ENCODE measurements around the gene TANK.
"Not testable (repeated sequence)": the region's sequence is repeated elsewhere in the genome, so short reads cannot be mapped to it uniquely, and the experiment has no call there.

Gene TANK

DNA sequence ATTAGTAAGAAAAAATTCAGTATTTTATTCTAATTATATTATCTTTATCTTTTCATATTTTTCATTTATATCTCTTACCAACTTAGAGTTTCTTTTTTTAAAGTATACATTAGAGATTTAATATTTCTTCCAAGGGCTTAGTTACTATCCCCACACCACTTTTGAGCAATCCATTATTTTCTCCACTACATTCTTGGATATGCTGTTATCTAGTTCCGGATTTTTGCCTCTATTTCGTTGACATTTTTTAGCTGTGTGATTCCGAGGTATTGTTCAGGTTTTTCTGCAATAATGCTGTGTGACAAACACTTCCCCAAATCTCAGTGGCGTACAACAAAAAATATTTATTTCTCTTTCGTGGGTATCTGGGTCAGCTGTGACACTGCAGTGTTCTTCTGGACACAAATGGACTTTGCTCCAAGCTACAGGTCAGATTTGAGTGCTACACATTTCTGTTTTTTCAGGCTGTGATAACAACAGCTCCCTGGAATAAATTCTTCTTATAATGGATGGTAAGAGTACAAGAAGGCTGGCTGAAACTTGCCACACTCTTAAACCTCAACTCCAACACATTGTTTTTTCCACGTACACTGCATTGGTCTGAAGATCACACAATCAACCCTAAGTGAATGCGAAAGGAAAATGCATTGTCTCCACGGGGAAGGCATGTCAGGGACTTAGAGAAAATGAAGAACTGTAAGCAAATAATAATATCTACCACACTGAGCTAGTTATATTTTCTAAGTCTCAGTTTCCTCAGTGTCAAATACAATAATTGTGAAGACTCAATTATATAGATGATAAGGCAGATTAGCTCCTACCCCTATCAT lies 97.1 kb downstream of the TANK start:
- no peaks in the 10 kb centered on the region for H3K4me1 ChIP-seq (ENCODE audit: control insufficient read depth in 2 of 2, insufficient read depth in 2 of 2, low read length in 2 of 2)
- H3K27ac ChIP-seq (ENCODE audit: low read depth in 2 of 2, low read length in 2 of 2): no peak overlapping the region
- no peak overlapping the region for H3K9ac ChIP-seq (ENCODE audit: low read depth in 1 of 2, low read length in 2 of 2)

DNA sequence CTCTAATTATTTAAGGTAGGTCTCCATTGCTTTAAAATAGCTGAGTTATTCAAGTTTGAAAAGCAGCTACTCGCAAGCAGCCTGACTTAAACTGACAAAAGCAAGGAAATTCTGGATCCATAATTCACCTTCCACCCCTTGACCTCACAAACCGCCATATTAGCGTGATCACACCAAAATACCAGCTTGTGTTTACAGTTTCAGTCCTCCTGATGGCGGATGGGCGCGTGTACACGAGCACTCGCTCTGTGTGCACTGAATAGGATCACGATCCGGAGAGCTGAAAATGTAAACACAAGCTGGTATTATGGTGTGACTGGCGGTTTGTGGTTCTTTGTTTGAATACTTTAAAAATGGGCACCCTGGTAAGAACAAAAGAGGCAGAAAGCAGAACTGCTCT lies 105.6 kb downstream of the TANK start:
- Histone ChIP-seq H3K9ac (ENCODE audit: low read depth in 1 of 2, low read length in 2 of 2) (no peak overlapping the region), H3K4me1 (ENCODE audit: control insufficient read depth in 2 of 2, insufficient read depth in 2 of 2, low read length in 2 of 2) (no peaks in the 10 kb centered on the region), H3K27me3 (ENCODE audit: control insufficient read depth in 2 of 2, insufficient read depth in 2 of 2, low read length in 2 of 2) (no peaks in the 10 kb centered on the region), H3K36me3 (ENCODE audit: control insufficient read depth in 2 of 2, insufficient read depth in 2 of 2, low read length in 2 of 2) (no peaks in the 10 kb centered on the region), H3K4me3 (ENCODE audit: low read length in 2 of 2) (no peak overlapping the region), H3K27ac (ENCODE audit: low read depth in 2 of 2, low read length in 2 of 2) (no peak overlapping the region), H3K9me3 (ENCODE audit: control insufficient read depth in 2 of 2, low read length in 2 of 2) (no peaks in the 10 kb centered on the region)

More for the DNA sequence above, 97.1 kb downstream of the TANK start:
- Histone ChIP-seq H3K36me3 (ENCODE audit: control insufficient read depth in 2 of 2, insufficient read depth in 2 of 2, low read length in 2 of 2) (no peaks in the 10 kb centered on the region), H3K4me3 (ENCODE audit: low read length in 2 of 2) (no peak overlapping the region), H3K9me3 (ENCODE audit: control insufficient read depth in 2 of 2, low read length in 2 of 2) (no peaks in the 10 kb centered on the region), H3K27me3 (ENCODE audit: control insufficient read depth in 2 of 2, insufficient read depth in 2 of 2, low read length in 2 of 2) (no peaks in the 10 kb centered on the region)

DNA sequence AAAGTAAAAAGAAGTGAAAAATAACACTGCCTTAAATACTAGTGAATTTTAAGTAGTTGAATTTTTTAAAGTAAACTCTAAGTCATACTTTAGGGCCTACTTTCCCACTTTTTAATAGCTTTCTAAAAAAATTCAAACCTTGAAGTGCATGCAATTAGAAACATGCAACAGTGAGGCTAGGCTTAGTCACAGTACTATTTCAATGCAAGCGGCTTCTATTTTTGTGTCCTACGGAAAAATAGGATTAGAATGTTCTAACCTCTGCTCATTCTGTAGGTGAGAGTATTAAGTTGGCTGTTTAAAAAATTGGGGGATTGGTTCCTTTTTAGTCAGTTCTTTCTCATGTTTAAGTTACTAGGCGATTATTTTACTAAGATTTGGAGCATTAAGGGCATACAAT lies 108.9 kb downstream of the TANK start:
- Histone ChIP-seq H3K27me3 (ENCODE audit: control insufficient read depth in 2 of 2, insufficient read depth in 2 of 2, low read length in 2 of 2) (no peaks in the 10 kb centered on the region), H3K4me3 (ENCODE audit: low read length in 2 of 2) (no peak overlapping the region), H3K27ac (ENCODE audit: low read depth in 2 of 2, low read length in 2 of 2) (no peak overlapping the region), H3K36me3 (ENCODE audit: control insufficient read depth in 2 of 2, insufficient read depth in 2 of 2, low read length in 2 of 2) (no peaks in the 10 kb centered on the region), H3K9ac (ENCODE audit: low read depth in 1 of 2, low read length in 2 of 2) (no peak overlapping the region), H3K9me3 (ENCODE audit: control insufficient read depth in 2 of 2, low read length in 2 of 2) (no peaks in the 10 kb centered on the region), H3K4me1 (ENCODE audit: control insufficient read depth in 2 of 2, insufficient read depth in 2 of 2, low read length in 2 of 2) (no peaks in the 10 kb centered on the region)

DNA sequence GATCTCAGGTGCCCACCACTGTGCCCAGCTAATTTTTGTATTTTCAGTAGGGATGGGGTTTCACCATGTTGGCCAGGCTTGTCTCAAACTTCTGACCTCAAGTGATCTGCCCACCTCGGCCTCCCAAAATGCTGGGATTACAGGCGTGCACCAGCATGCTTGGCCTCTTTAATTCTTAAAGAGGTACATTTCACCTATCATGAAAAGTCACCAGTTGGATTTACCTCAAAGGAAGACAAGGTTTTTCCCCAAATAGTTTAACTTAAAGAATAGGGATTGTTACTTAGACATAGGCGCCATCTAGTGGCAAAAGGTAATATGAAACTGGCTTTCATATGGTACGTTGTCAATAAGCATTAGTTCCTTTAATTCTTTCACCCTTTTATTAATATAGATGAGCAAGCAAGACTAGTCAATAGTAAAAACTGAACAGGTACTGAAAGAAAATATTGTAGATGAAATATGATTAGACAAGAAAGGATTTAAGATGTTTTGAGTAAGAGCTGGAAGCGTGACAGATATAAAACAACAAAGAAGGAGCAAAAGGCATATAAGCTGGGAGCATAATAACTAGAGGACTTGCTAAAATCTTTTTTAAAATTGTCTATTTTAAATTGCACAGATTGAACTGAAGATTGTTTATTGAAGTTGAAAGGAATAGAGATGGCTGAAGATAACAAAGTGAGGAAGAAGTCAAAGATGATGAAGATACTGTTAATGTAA lies 113.0 kb downstream of the TANK start:
- Histone ChIP-seq H3K4me3 (ENCODE audit: low read length in 2 of 2) (no peak overlapping the region), H3K27ac (ENCODE audit: low read depth in 2 of 2, low read length in 2 of 2) (no peak overlapping the region), H3K27me3 (ENCODE audit: control insufficient read depth in 2 of 2, insufficient read depth in 2 of 2, low read length in 2 of 2) (no peaks in the 10 kb centered on the region), H3K4me1 (ENCODE audit: control insufficient read depth in 2 of 2, insufficient read depth in 2 of 2, low read length in 2 of 2) (no peaks in the 10 kb centered on the region), H3K36me3 (ENCODE audit: control insufficient read depth in 2 of 2, insufficient read depth in 2 of 2, low read length in 2 of 2) (no peaks in the 10 kb centered on the region), H3K9me3 (ENCODE audit: control insufficient read depth in 2 of 2, low read length in 2 of 2) (no peaks in the 10 kb centered on the region), H3K9ac (ENCODE audit: low read depth in 1 of 2, low read length in 2 of 2) (no peak overlapping the region)

DNA sequence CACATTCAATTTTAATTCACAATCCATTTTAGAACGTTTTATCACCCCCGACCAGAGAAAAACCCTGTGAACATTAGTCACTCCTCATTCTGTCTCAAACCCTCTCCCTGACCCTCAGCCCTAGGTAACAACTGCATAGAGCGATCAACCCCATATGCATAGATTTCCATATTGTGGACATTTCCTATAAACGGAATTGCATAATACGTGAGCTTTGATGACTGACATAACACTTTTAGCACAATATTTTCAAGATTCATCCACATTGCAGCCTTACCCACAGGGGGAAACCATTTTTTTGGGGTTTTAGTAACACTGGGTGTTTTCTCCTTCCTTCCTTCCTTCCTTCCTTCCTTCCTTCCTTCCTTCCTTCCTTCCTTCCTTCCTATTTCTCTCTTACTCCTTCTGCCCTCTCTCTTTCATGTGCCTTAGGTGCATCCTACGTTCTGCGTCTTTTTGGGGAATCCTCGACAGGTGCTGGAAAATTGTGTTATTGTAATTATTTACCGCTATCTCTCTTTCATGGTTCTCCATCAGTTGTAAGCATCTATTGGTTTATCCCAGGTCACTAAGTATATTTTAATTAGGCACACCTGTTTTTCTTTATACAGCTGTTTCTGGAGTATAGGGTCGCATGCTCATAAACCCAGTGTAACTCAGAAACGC lies 118.5 kb downstream of the TANK start:
- not testable (repeated sequence) for H3K4me3 ChIP-seq (ENCODE audit: low read length in 2 of 2); H3K4me1 ChIP-seq (ENCODE audit: control insufficient read depth in 2 of 2, insufficient read depth in 2 of 2, low read length in 2 of 2); H3K9ac ChIP-seq (ENCODE audit: low read depth in 1 of 2, low read length in 2 of 2); H3K9me3 ChIP-seq (ENCODE audit: control insufficient read depth in 2 of 2, low read length in 2 of 2); H3K27me3 ChIP-seq (ENCODE audit: control insufficient read depth in 2 of 2, insufficient read depth in 2 of 2, low read length in 2 of 2); H3K36me3 ChIP-seq (ENCODE audit: control insufficient read depth in 2 of 2, insufficient read depth in 2 of 2, low read length in 2 of 2); H3K27ac ChIP-seq (ENCODE audit: low read depth in 2 of 2, low read length in 2 of 2)

DNA sequence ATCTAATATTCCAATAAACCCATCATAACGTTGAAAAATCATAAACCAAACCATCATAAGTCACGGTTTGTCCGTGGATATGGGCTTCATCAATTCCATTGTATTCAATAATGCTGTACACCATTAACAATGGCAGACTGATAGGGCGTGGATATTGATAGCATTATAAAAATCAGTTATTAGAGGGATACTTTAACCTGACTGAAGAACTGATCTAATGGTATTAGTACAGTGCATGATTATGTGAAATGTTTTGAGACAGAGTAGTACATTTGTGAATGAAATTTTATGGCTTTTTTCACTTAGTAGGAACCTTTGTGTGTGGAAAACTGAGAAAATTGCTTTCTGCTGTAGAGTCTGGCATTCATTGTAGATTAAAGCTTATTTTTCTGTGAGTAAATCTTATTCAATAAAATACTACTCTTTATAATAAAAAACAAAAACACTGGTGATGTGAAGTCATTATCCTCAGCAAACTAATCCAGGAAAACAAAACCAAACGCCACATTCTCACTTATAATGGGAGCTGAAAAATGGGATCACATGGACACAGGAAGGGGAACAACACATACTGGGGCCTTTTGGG lies 119.1 kb downstream of the TANK start:
- H3K27ac ChIP-seq (ENCODE audit: low read depth in 2 of 2, low read length in 2 of 2); H3K27me3 ChIP-seq (ENCODE audit: control insufficient read depth in 2 of 2, insufficient read depth in 2 of 2, low read length in 2 of 2); H3K9me3 ChIP-seq (ENCODE audit: control insufficient read depth in 2 of 2, low read length in 2 of 2); H3K9ac ChIP-seq (ENCODE audit: low read depth in 1 of 2, low read length in 2 of 2); H3K36me3 ChIP-seq (ENCODE audit: control insufficient read depth in 2 of 2, insufficient read depth in 2 of 2, low read length in 2 of 2); H3K4me1 ChIP-seq (ENCODE audit: control insufficient read depth in 2 of 2, insufficient read depth in 2 of 2, low read length in 2 of 2); H3K4me3 ChIP-seq (ENCODE audit: low read length in 2 of 2): not testable (repeated sequence)

DNA sequence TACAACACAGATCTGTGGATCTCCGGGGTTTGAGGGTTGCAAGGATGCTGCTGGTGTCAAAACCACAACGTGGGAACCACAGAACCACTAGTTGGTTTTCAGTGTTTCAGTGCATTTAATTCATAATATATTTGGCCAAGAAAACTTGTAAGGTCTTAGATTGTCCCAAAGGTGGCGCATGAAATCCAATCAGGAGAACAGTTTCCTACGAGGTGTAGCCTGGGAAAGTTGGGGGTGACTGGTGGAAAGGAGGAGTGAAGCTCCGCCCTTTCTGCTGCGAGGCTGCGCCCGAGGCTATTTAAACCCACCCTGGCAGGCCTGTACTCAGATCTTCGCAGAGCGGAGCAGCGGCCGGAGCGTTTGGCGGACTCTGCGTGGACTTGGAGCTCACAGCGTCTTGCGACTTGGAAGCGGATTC lies 120.7 kb downstream of the TANK start:
- H3K9me3 ChIP-seq (ENCODE audit: control insufficient read depth in 2 of 2, low read length in 2 of 2); H3K36me3 ChIP-seq (ENCODE audit: control insufficient read depth in 2 of 2, insufficient read depth in 2 of 2, low read length in 2 of 2); H3K27ac ChIP-seq (ENCODE audit: low read depth in 2 of 2, low read length in 2 of 2); H3K4me3 ChIP-seq (ENCODE audit: low read length in 2 of 2); H3K9ac ChIP-seq (ENCODE audit: low read depth in 1 of 2, low read length in 2 of 2); H3K27me3 ChIP-seq (ENCODE audit: control insufficient read depth in 2 of 2, insufficient read depth in 2 of 2, low read length in 2 of 2); H3K4me1 ChIP-seq (ENCODE audit: control insufficient read depth in 2 of 2, insufficient read depth in 2 of 2, low read length in 2 of 2): not testable (repeated sequence)

DNA sequence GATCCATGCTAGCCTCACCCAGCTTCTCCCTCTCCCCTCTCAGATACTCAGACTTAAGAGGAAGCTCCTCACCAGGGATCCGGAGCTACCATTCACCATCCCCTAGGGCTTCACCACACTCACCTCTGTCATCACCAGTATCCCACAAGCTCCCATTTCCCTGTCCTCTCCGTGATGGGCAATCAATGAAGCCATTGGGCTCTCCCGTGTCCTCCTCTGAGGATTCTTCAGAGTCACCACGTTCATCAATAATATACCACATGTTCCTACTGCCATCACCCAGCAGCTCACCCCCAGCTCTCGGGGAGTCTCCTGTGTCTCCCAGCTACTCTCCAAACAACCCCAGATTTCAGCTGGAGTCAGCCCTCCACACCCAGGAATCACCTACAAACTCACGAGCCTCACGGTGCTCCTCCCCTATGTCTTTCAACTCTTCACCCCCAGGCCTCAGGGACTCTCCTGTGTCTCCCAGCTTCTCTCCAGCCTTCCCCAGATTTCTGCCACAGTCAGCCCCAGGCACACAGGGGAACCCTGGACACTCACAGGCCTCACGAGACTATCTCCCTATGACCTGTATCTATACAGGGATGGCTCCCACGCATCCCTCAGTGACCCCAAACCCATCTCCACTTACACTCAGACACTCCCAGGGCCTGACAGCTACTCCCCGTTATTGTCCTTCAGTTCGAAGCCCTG lies 121.5 kb downstream of the TANK start:
- H3K9me3 ChIP-seq (ENCODE audit: control insufficient read depth in 2 of 2, low read length in 2 of 2); H3K27ac ChIP-seq (ENCODE audit: low read depth in 2 of 2, low read length in 2 of 2); H3K4me1 ChIP-seq (ENCODE audit: control insufficient read depth in 2 of 2, insufficient read depth in 2 of 2, low read length in 2 of 2); H3K36me3 ChIP-seq (ENCODE audit: control insufficient read depth in 2 of 2, insufficient read depth in 2 of 2, low read length in 2 of 2); H3K4me3 ChIP-seq (ENCODE audit: low read length in 2 of 2); H3K9ac ChIP-seq (ENCODE audit: low read depth in 1 of 2, low read length in 2 of 2); H3K27me3 ChIP-seq (ENCODE audit: control insufficient read depth in 2 of 2, insufficient read depth in 2 of 2, low read length in 2 of 2): not testable (repeated sequence)

DNA sequence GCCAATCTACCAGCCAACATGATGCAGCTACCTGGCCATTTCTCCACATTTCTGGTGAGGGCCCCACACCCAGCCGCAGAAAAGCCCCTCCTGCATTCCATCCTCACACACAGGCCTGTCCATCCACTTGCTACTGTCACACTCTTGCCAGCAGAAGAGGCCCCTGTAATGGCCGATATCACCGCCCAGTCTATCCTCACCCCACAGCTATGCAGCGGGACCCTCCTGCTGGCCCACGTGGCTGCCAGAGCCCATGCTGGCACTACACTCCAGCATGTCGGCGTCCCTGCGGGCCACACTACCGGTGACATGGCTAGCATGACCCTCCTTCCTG lies 122.0 kb downstream of the TANK start:
- H3K4me1 ChIP-seq (ENCODE audit: control insufficient read depth in 2 of 2, insufficient read depth in 2 of 2, low read length in 2 of 2); H3K9me3 ChIP-seq (ENCODE audit: control insufficient read depth in 2 of 2, low read length in 2 of 2); H3K36me3 ChIP-seq (ENCODE audit: control insufficient read depth in 2 of 2, insufficient read depth in 2 of 2, low read length in 2 of 2); H3K4me3 ChIP-seq (ENCODE audit: low read length in 2 of 2); H3K9ac ChIP-seq (ENCODE audit: low read depth in 1 of 2, low read length in 2 of 2); H3K27me3 ChIP-seq (ENCODE audit: control insufficient read depth in 2 of 2, insufficient read depth in 2 of 2, low read length in 2 of 2); H3K27ac ChIP-seq (ENCODE audit: low read depth in 2 of 2, low read length in 2 of 2): not testable (repeated sequence)

DNA sequence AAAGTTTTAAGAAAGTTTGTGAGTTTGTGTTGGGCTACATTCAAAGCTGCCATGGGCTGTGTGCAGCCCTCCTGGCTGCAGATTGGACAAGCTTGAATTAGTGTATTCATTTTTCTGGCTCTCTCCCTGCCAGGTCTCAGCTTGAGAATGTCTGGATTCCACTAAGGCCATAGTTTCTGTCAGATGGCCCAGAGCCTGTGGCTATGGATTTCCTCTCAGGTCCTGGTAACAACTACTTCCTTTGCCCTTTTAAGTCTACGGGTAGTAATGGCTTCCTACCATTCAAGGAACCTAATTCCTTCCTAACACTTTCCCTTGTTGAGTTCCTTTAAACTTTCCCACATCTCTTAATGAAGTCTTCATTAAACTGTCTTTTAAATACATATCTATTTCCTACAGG lies 123.7 kb downstream of the TANK start:
- Histone ChIP-seq H3K4me3 (ENCODE audit: low read length in 2 of 2) (no peak overlapping the region), H3K4me1 (ENCODE audit: control insufficient read depth in 2 of 2, insufficient read depth in 2 of 2, low read length in 2 of 2) (no peaks in the 10 kb centered on the region), H3K36me3 (ENCODE audit: control insufficient read depth in 2 of 2, insufficient read depth in 2 of 2, low read length in 2 of 2) (no peaks in the 10 kb centered on the region), H3K9me3 (ENCODE audit: control insufficient read depth in 2 of 2, low read length in 2 of 2) (no peaks in the 10 kb centered on the region), H3K9ac (ENCODE audit: low read depth in 1 of 2, low read length in 2 of 2) (no peak overlapping the region), H3K27ac (ENCODE audit: low read depth in 2 of 2, low read length in 2 of 2) (no peak overlapping the region), H3K27me3 (ENCODE audit: control insufficient read depth in 2 of 2, insufficient read depth in 2 of 2, low read length in 2 of 2) (no peaks in the 10 kb centered on the region)

Measured in mucosa of rectum (tissue), 2 donors.